CD4-positive, alpha-beta T cell treated with Interleukin-1 beta for 1 hour (primary cell): ENCODE measurements around the gene UQCC2.

Experiments used
- DNase-seq, 2 donors: peaks; one replicate each; pipeline ENCODE4 v3.0.0-alpha.2; 2020 to 2022

UQCC2 gene

GRCh38 chr6:33744001-33744848, 32.7 kb upstream of the UQCC2 start:
- DNase-seq, result peak; percentile 66 to 72

- DNase-seq, result no peak
Observed at GRCh38 chr6:33742837-33743236, 31.3 kb upstream of the UQCC2 start.

- DNase-seq, result no peak
Observed at GRCh38 chr6:33742092-33742491, 30.6 kb upstream of the UQCC2 start.

GRCh38 chr6:33740794-33741193, 29.3 kb upstream of the UQCC2 start:
- DNase-seq, result no peak

- no peak for DNase-seq
Observed at GRCh38 chr6:33740204-33740608, 28.7 kb upstream of the UQCC2 start.

GRCh38 chr6:33739571-33739970, 28.1 kb upstream of the UQCC2 start:
- no peak for DNase-seq

GRCh38 chr6:33738879-33739278, 27.4 kb upstream of the UQCC2 start:
- DNase-seq, result no peak

GRCh38 chr6:33738153-33738552, 26.7 kb upstream of the UQCC2 start:
- DNase-seq, result no peak

- DNase-seq, result no peak
Observed at GRCh38 chr6:33737267-33738026, 25.9 kb upstream of the UQCC2 start.

GRCh38 chr6:33735216-33735615, 23.7 kb upstream of the UQCC2 start:
- DNase-seq, result no peak

- no peak for DNase-seq
Observed at GRCh38 chr6:33733709-33734007, 22.2 kb upstream of the UQCC2 start.

- no peak for DNase-seq
Observed at GRCh38 chr6:33732817-33733708, 21.6 kb upstream of the UQCC2 start.

GRCh38 chr6:33732385-33732784, 20.9 kb upstream of the UQCC2 start:
- no peak for DNase-seq

GRCh38 chr6:33731751-33732282, 20.3 kb upstream of the UQCC2 start:
- no peak for DNase-seq

- no peak for DNase-seq
Observed at GRCh38 chr6:33731035-33731434, 19.5 kb upstream of the UQCC2 start.

- DNase-seq, result no peak
Observed at GRCh38 chr6:33730611-33731010, 19.1 kb upstream of the UQCC2 start.

- no peak for DNase-seq
Observed at GRCh38 chr6:33729059-33729458, 17.6 kb upstream of the UQCC2 start.

GRCh38 chr6:33728438-33728837, 16.9 kb upstream of the UQCC2 start:
- DNase-seq, result no peak

GRCh38 chr6:33727932-33728331, 16.4 kb upstream of the UQCC2 start:
- DNase-seq, result no peak

- DNase-seq, result no peak
Observed at GRCh38 chr6:33727126-33727525, 15.6 kb upstream of the UQCC2 start.

- DNase-seq, result no peak
Observed at GRCh38 chr6:33726696-33727095, 15.2 kb upstream of the UQCC2 start.

- no peak for DNase-seq
Observed at GRCh38 chr6:33725891-33726673, 14.6 kb upstream of the UQCC2 start.
